ENCODE measurements around the gene MMP17. TPM values are rescaled to one million over a fixed set of nuclear protein-coding genes. Genes with fewer than 3 reads are reported as not detected.

Gene MMP17
- total and polyA plus RNA-seq, 10 of the 15 experiments (the other 5 are each of a cell fraction or from before 2014, with no cell fraction given): 0.11 to 0.28 (median 0.23) TPM; not detected in 7

- no peak for ATAC-seq
- Histone ChIP-seq H3K4me1 (ENCODE audit: control insufficient read depth, insufficient read depth, low read length) (no peaks in the 10 kb centered on the region), H3K27ac (ENCODE audit: control insufficient read depth, insufficient read depth) (no peak overlapping the region), H3K4me3 (no peak overlapping the region), H2AFZ (ENCODE audit: control insufficient read depth, low read depth, low read length) (no peak overlapping the region), H4K20me1 (ENCODE audit: control insufficient read depth, insufficient read depth) (no peaks in the 10 kb centered on the region), H3K9me3 (replicated peaks; ENCODE audit: control insufficient read depth, insufficient read depth, low read length) (no peaks in the 10 kb centered on the region), H3K9ac (ENCODE audit: control insufficient read depth, insufficient read depth, low read length) (no peak overlapping the region), H3K4me2 (ENCODE audit: control insufficient read depth, insufficient read depth) (no peak overlapping the region), H3K27me3 (replicated peaks in 1 of 2; ENCODE audit: control insufficient read depth in 2 of 2, insufficient read depth in 2 of 2, low read length in 1 of 2) (no peaks in the 10 kb centered on the region), H3K79me2 (ENCODE audit: control insufficient read depth, insufficient read depth, low read length) (no peaks in the 10 kb centered on the region), H3K36me3 (ENCODE audit: control insufficient read depth in 2 of 2, insufficient read depth in 2 of 2, low read length in 1 of 2) (peaks cover 2 to 10% of the 10 kb centered on the region in 2 experiments; a peak in 3 of 4 replicates)
- no peak for FAIRE-seq
- intact Hi-C loops (cut with micrococcal nuclease; ENCODE audit: unreplicated experiment): no loop called here
- RAD21 ChIA-PET (ENCODE audit: unreplicated experiment): interaction anchor here (0.7 kb wide), 1 partner anchor 16 kb away, joined by 4 read pairs; no protein-coding TSS in a partner anchor
- CTCF ChIA-PET: no interaction called here
- POLR2A ChIA-PET: no interaction called here
- no TSS peak for BruUV-seq (replicated peaks)
- WGBS (ENCODE audit: insufficient coverage, insufficient replicate concordance, low lambda C conversion rate, missing lambda C conversion rate): 99% methylated on average over 28 of the region's 28 CpGs
- in situ Hi-C loops (cut with MboI): no loop called here
- TF ChIP-seq DPF2 (IDR thresholded peaks at IDR 0.05): no peak
- TF ChIP-seq GATAD2B (conservative IDR thresholded peaks at IDR 0.05; ENCODE audit: low read depth): no peak
- TF ChIP-seq ZBED1 (IDR thresholded peaks at IDR 0.05; ENCODE audit: borderline replicate concordance): no peak
- no peak for TF ChIP-seq MEF2B (IDR thresholded peaks at IDR 0.05; ENCODE audit: partially characterized antibody, poor library complexity, severe bottlenecking)
- TF ChIP-seq SIN3A (IDR thresholded peaks at IDR 0.05; ENCODE audit: low read depth, low read length): no peak
- no peak for TF ChIP-seq YY1 (IDR thresholded peaks at IDR 0.05; ENCODE audit: low read depth, low read length)
- TF ChIP-seq, protein P1, sequence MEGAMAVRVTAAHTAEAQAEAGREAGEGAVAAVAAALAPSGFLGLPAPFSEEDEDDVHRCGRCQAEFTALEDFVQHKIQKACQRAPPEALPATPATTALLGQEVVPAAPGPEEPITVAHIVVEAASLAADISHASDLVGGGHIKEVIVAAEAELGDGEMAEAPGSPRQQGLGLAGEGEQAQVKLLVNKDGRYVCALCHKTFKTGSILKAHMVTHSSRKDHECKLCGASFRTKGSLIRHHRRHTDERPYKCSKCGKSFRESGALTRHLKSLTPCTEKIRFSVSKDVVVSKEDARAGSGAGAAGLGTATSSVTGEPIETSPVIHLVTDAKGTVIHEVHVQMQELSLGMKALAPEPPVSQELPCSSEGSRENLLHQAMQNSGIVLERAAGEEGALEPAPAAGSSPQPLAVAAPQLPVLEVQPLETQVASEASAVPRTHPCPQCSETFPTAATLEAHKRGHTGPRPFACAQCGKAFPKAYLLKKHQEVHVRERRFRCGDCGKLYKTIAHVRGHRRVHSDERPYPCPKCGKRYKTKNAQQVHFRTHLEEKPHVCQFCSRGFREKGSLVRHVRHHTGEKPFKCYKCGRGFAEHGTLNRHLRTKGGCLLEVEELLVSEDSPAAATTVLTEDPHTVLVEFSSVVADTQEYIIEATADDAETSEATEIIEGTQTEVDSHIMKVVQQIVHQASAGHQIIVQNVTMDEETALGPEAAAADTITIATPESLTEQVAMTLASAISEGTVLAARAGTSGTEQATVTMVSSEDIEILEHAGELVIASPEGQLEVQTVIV (IDR thresholded peaks at IDR 0.05; ENCODE audit: borderline replicate concordance, partially characterized antibody): no peak
- SMC1A ChIA-PET (ENCODE audit: uncharacterized antibody, unreplicated experiment): no interaction called here
- DNase-seq (ENCODE audit: low read depth, low spot score): no peak
These were observed 31.2 kb upstream of the MMP17 start for GRCh38 chr12:131796754-131797587.

All from GM12878 (cell line).